IMR-90 (cell line): Measurements from ENCODE around the gene EYS. TPM values are rescaled to one million over a fixed set of nuclear protein-coding genes. Genes with fewer than 3 reads are reported as not detected.
A peak's percentile ranks its signal among the peaks of the same experiment; 100 is the strongest.

Source experiments
- ATAC-seq: fragments of 200-7000 bp; cut with Tn5 transposase; 2 replicates; pipeline ENCODE4 v1.9.1; 2020; ENCODE audit warnings: low read depth, mild to moderate bottlenecking, moderate library complexity
- BruUV-seq: library from RNA; stranded (reverse); fragments of 400-500 nt; replicated peaks from 2 replicates; lab custom pipeline; 2021; lab: Mats Ljungman, UMichigan
- CTCF ChIA-PET: fragments of 300-600 bp; formaldehyde crosslinking; extraction: SDS; loops from one replicate; lab custom pipeline; 2021; ENCODE audit warnings: antibody characterized with exemption; lab: Yijun Ruan, JAX
- POLR2A ChIA-PET: fragments of 300-600 bp; sonication (Branson Sonifier 250); formaldehyde crosslinking; loops from one replicate; lab custom pipeline; 2022; ENCODE audit warnings: antibody characterized with exemption; ENCODE audit not compliant: unreplicated experiment; lab: Charles Lee
- DNase-seq: peaks from one replicate; pipeline ENCODE4 v3.0.0; 2013
- H2AFZ ChIP-seq: replicated peaks from 2 replicates; pipeline ENCODE3; 2013; ENCODE audit warnings: low read length, mild to moderate bottlenecking; ENCODE audit not compliant: poor library complexity
- H2AK5ac ChIP-seq: 2 replicates; pipeline ENCODE4 v1.6.1; 2013; ENCODE audit warnings: low read depth, low read length, inconsistent platforms
- H2AK9ac ChIP-seq: replicated peaks from 2 replicates; pipeline ENCODE3; 2013; ENCODE audit warnings: mild to moderate bottlenecking, low read depth, low read length, moderate library complexity; ENCODE audit not compliant: poor library complexity
- H2BK120ac ChIP-seq: 2 replicates; pipeline ENCODE4 v1.6.1; 2013; ENCODE audit warnings: low read depth, low read length, inconsistent platforms
- H2BK15ac ChIP-seq: 3 replicates; pipeline ENCODE4 v1.6.1; 2013; ENCODE audit warnings: low read depth, low read length, inconsistent platforms
- H2BK20ac ChIP-seq: 2 replicates; pipeline ENCODE4 v1.6.1; 2013; ENCODE audit warnings: low read depth, mild to moderate bottlenecking, inconsistent platforms, low read length, moderate library complexity
- H2BK5ac ChIP-seq: 2 replicates; pipeline ENCODE4 v1.6.1; 2013; ENCODE audit warnings: mild to moderate bottlenecking, low read depth, low read length, inconsistent platforms; ENCODE audit not compliant: poor library complexity, severe bottlenecking
- H3K14ac ChIP-seq: replicated peaks from 2 replicates; pipeline ENCODE4 v1.6.1; 2013; ENCODE audit warnings: low read depth, low read length, inconsistent platforms
- H3K18ac ChIP-seq: 2 replicates; pipeline ENCODE4 v1.6.1; 2013; ENCODE audit warnings: low read depth, low read length, control low read depth
- H3K23ac ChIP-seq: 2 replicates; pipeline ENCODE4 v1.6.1; 2013; ENCODE audit warnings: low read depth, low read length, inconsistent platforms
- H3K27ac ChIP-seq: 2 replicates; pipeline ENCODE4 v1.5.1; 2013; ENCODE audit warnings: mild to moderate bottlenecking, control low read depth, low read length; ENCODE audit not compliant: insufficient read depth
- H3K27me3 ChIP-seq: 2 replicates; pipeline ENCODE4 v1.6.1; 2013; ENCODE audit warnings: low read length; ENCODE audit not compliant: control insufficient read depth, insufficient read depth
- H3K36me3 ChIP-seq: 2 replicates; pipeline ENCODE4 v1.6.1; 2013; ENCODE audit warnings: low read length, mixed read lengths; ENCODE audit not compliant: control insufficient read depth, insufficient read depth
- H3K4ac ChIP-seq: 2 replicates; pipeline ENCODE4 v1.6.1; 2013; ENCODE audit warnings: low read depth, low read length, inconsistent platforms
- H3K4me1 ChIP-seq: 2 replicates; pipeline ENCODE4 v1.6.1; 2013; ENCODE audit warnings: low read length, mixed read lengths; ENCODE audit not compliant: control insufficient read depth, insufficient read depth
- H3K4me2 ChIP-seq: 2 replicates; pipeline ENCODE4 v1.6.1; 2013; ENCODE audit warnings: low read depth, mild to moderate bottlenecking, control low read depth, low read length, moderate library complexity
- H3K4me3 ChIP-seq: 2 replicates; pipeline ENCODE4 v1.5.1; 2013; ENCODE audit warnings: low read depth, mild to moderate bottlenecking, control low read depth, low read length, moderate library complexity; ENCODE audit not compliant: insufficient read depth
- H3K56ac ChIP-seq: 2 replicates; pipeline ENCODE4 v1.6.1; 2013; ENCODE audit warnings: low read length, inconsistent platforms; ENCODE audit not compliant: insufficient read depth; ENCODE audit errors: extremely low read depth
- H3K79me1 ChIP-seq, 2 experiments: 2 replicates each; pipeline ENCODE4 v1.6.1; 2013; ENCODE audit warnings: low read length in 2 of 2, inconsistent platforms in 1 of 2, low read depth in 1 of 2
- H3K9ac ChIP-seq: 2 replicates; pipeline ENCODE4 v1.6.1; 2013; ENCODE audit warnings: low read depth, low read length, control low read depth
- H3K9me1 ChIP-seq: 2 replicates; pipeline ENCODE4 v1.6.1; 2013; ENCODE audit warnings: low read length, inconsistent platforms; ENCODE audit not compliant: insufficient read depth
- H3K9me3 ChIP-seq: 2 replicates; pipeline ENCODE4 v1.6.1; 2013; ENCODE audit warnings: low read length; ENCODE audit not compliant: control insufficient read depth, insufficient read depth
- H4K20me1 ChIP-seq: 2 replicates; pipeline ENCODE4 v1.6.1; 2013; ENCODE audit warnings: low read length, inconsistent platforms; ENCODE audit not compliant: insufficient read depth
- H4K5ac ChIP-seq: 2 replicates; pipeline ENCODE4 v1.6.1; 2013; ENCODE audit warnings: mild to moderate bottlenecking, low read depth, low read length, control low read depth
- H4K8ac ChIP-seq, 2 experiments: 2 replicates each; pipeline ENCODE4 v1.6.1; 2013; ENCODE audit warnings: low read depth in 2 of 2, low read length in 2 of 2, control low read depth in 1 of 2, inconsistent platforms in 1 of 2
- H4K91ac ChIP-seq: 2 replicates; pipeline ENCODE4 v1.6.1; 2013; ENCODE audit warnings: low read depth, low read length, inconsistent platforms; ENCODE audit not compliant: insufficient read depth
- MAFK ChIP-seq: IDR thresholded peaks from 2 replicates; pipeline ENCODE4 v1.6.1; 2012; ENCODE audit warnings: low read depth, low read length, improper control_type of control experiment
- RFX5 ChIP-seq: IDR thresholded peaks from 2 replicates; pipeline ENCODE4 v1.8.0; 2012; ENCODE audit warnings: low read depth, mild to moderate bottlenecking, low read length, moderate library complexity
- dilution Hi-C: fragments of 300-500 bp; cut with HindIII; formaldehyde crosslinking; loops from one replicate; pipeline ENCODE4 v1.14.3; 2018; ENCODE audit warnings: low sequenced_read_pairs; ENCODE audit not compliant: unreplicated experiment
- in situ Hi-C: fragments of 300-500 bp; cut with MboI; formaldehyde crosslinking; loops from 3 replicates; pipeline ENCODE4 v1.14.3; 2019; ENCODE audit warnings: low sequenced_read_pairs, inconsistent platforms, mixed read lengths
- intact Hi-C: fragments of 100-400 bp; cut with micrococcal nuclease; formaldehyde crosslinking; loops from 2 replicates; pipeline ENCODE4 v1.10.0; 2022
- polyA plus RNA-seq, 3 experiments: library from polyadenylated mRNA; depleted of rRNA; stranded (reverse); fragments of >200 nt; gene quantifications; 2 replicates each; pipeline ENCODE4 v1.2.3, GENCODE V29; 2012; ENCODE audit warnings: low replicate concordance in 1 of 3
- total RNA-seq: library from RNA; depleted of rRNA; stranded (reverse); fragments of >200 nt; gene quantifications from 2 replicates; pipeline ENCODE4 v1.2.3, GENCODE V29; 2012

EYS gene
- total and polyA plus RNA-seq, 2 of the 4 experiments (the other 2 are of a cell fraction) = under 0.01 TPM; not detected in 1

- Histone ChIP-seq H3K79me1 (no peaks in the 10 kb centered on the region), H4K5ac (no peak overlapping the region), H3K4me1 (no peaks in the 10 kb centered on the region), H2BK15ac (no peak overlapping the region), H4K20me1 (no peaks in the 10 kb centered on the region), H3K56ac (no peak overlapping the region), H3K27ac (no peak overlapping the region), H4K91ac (no peak overlapping the region), H3K9ac (no peak overlapping the region), H2BK20ac (no peak overlapping the region), H2AK9ac (no peak overlapping the region), H3K4me3 (no peak overlapping the region), H3K36me3 (no peaks in the 10 kb centered on the region), H3K23ac (no peak overlapping the region), H3K14ac (no peak overlapping the region), H2BK120ac (no peak overlapping the region), H3K9me3 (no peaks in the 10 kb centered on the region), H4K8ac (no peak overlapping the region), H2BK5ac (no peak overlapping the region), H3K18ac (no peak overlapping the region), H2AK5ac (no peak overlapping the region), H3K4ac (no peak overlapping the region), H3K27me3 (no peaks in the 10 kb centered on the region), H3K9me1 (no peaks in the 10 kb centered on the region), H2AFZ (no peak overlapping the region), H3K4me2 (no peak overlapping the region)
- TF ChIP-seq MAFK (peak; percentile 88), RFX5 (no peak)
- in situ Hi-C loops = no loop called here
- no peak for DNase-seq
- ChIA-PET CTCF (no interaction called here), POLR2A (no interaction called here)
- dilution Hi-C loops = no loop called here
- intact Hi-C loops = no loop called here
- no TSS peak for BruUV-seq
- no peak for ATAC-seq
Measured at GRCh38 chr6:65711531-65711930, 4.5 kb upstream of the EYS start.
